ENCODE data around the gene AIF1L.

AIF1L gene

GRCh38 chr9:131096269-131097125 is at the start of gene AIF1L:
TSS of gene AIF1L (plus strand) at chr9:131096531. CDS start at chr9:131096630, 99 bp downstream.
- H3K27me3 ChIP-seq (ENCODE audit: control insufficient read depth in 5 of 5, insufficient read depth in 4 of 5, low read length in 5 of 5) = peaks cover 25 to 51% (median 42%) of the 10 kb centered on the region in 5 donors
- no peaks in the 10 kb centered on the region for H3K9me3 ChIP-seq (ENCODE audit: control insufficient read depth in 5 of 5, low read length in 5 of 5)
- H3K4me3 ChIP-seq (ENCODE audit: low read depth in 1 of 5, low read length in 5 of 5) = peak within 1 kb of the TSS; percentile 48 to 81 (median 64)
- H3K9ac ChIP-seq (ENCODE audit: low read length in 5 of 5) = peak within 1 kb of the TSS in 3 of 5 donors; percentile 12 to 66 (median 32)
- H3K27ac ChIP-seq (ENCODE audit: low read depth, low read length) = no peak within 1 kb of the TSS
- no peaks in the 10 kb centered on the region for H3K36me3 ChIP-seq (ENCODE audit: control insufficient read depth in 5 of 5, insufficient read depth in 5 of 5, low read length in 5 of 5)
- H3K4me1 ChIP-seq (ENCODE audit: control insufficient read depth in 5 of 5, insufficient read depth in 5 of 5, low read length in 5 of 5) = peaks cover 2 to 51% (median 31%) of the 10 kb centered on the region in 5 donors

DNA sequence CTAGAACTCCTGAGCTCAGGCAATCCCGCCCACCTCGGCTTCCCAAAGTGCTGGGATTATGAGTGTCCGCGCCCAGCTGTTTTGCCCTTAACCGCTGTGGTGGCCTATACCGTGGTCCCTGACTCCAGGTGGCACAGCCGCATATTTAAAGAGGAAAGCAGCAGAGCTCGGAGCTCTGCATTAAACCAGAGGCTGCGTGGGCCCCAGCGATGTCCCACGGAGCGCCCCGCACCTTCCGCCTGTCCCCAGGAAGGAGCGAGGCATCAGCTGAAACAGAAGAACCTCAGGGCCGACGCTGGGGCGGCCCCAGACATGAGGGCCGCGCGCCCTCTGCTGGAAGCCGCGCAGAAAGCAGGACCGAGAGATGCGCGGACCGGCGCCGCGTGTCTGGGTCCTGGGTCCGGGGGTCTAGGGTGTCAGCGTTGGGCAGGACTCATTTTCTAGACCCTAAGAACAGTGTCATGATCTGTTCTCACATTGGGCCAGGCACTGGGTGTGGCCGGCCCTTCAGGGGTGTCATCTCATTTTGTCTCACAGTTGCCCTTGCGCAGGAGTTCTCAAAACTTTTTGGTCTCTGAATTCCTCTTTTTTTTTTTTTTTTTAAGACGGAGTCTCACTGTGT is 49.6 kb upstream of the AIF1L start:
- no peaks in the 10 kb centered on the region for H3K36me3 ChIP-seq (ENCODE audit: control insufficient read depth in 5 of 5, insufficient read depth in 5 of 5, low read length in 5 of 5)
- no peak overlapping the region for H3K4me3 ChIP-seq (ENCODE audit: low read depth in 1 of 5, low read length in 5 of 5)
- H3K27ac ChIP-seq (ENCODE audit: low read depth, low read length) = no peak overlapping the region
- H3K27me3 ChIP-seq (ENCODE audit: control insufficient read depth in 5 of 5, insufficient read depth in 4 of 5, low read length in 5 of 5) = peaks cover 0 to 11% (median 8%) of the 10 kb centered on the region in 5 donors
- peaks cover 0 to 5% (median 0%) of the 10 kb centered on the region in 5 donors for H3K4me1 ChIP-seq (ENCODE audit: control insufficient read depth in 5 of 5, insufficient read depth in 5 of 5, low read length in 5 of 5)
- no peak overlapping the region for H3K9ac ChIP-seq (ENCODE audit: low read length in 5 of 5)
- no peaks in the 10 kb centered on the region for H3K9me3 ChIP-seq (ENCODE audit: control insufficient read depth in 5 of 5, low read length in 5 of 5)

- Histone ChIP-seq H3K27ac (ENCODE audit: low read depth, low read length) (no peak overlapping the region), H3K4me1 (ENCODE audit: control insufficient read depth in 5 of 5, insufficient read depth in 5 of 5, low read length in 5 of 5) (peaks cover 0 to 5% (median 0%) of the 10 kb centered on the region in 5 donors), H3K27me3 (ENCODE audit: control insufficient read depth in 5 of 5, insufficient read depth in 4 of 5, low read length in 5 of 5) (peaks cover 8 to 15% (median 9%) of the 10 kb centered on the region in 5 donors), H3K9me3 (ENCODE audit: control insufficient read depth in 5 of 5, low read length in 5 of 5) (no peaks in the 10 kb centered on the region), H3K9ac (ENCODE audit: low read length in 5 of 5) (no peak overlapping the region), H3K4me3 (ENCODE audit: low read depth in 1 of 5, low read length in 5 of 5) (no peak overlapping the region), H3K36me3 (ENCODE audit: control insufficient read depth in 5 of 5, insufficient read depth in 5 of 5, low read length in 5 of 5) (no peaks in the 10 kb centered on the region)
Measured at GRCh38 chr9:131048332-131048731, 48.0 kb upstream of the AIF1L start.

DNA sequence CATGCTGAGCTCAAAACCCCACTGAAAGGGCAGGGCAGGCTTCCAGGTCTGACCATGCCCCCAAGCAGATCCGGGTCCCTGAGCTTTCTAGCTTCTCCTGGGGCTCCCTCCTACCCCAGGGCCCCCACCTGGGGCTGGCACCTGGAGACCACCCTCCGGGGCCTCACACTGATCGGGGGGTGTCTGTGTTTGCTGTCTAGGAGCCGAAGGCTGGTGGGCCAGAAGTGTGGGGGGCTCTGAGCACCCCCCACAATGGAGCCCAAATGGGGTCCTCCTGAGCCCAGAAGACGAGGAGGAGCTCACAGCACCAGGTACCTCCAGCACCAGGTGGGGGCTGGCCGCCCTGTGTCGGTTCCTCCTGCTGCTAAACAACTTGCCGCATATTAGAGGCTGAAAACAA is 47.5 kb upstream of the AIF1L start:
- Histone ChIP-seq H3K4me3 (ENCODE audit: low read depth in 1 of 5, low read length in 5 of 5) (no peak overlapping the region), H3K36me3 (ENCODE audit: control insufficient read depth in 5 of 5, insufficient read depth in 5 of 5, low read length in 5 of 5) (no peaks in the 10 kb centered on the region), H3K9ac (ENCODE audit: low read length in 5 of 5) (no peak overlapping the region), H3K9me3 (ENCODE audit: control insufficient read depth in 5 of 5, low read length in 5 of 5) (no peaks in the 10 kb centered on the region), H3K27ac (ENCODE audit: low read depth, low read length) (no peak overlapping the region), H3K4me1 (ENCODE audit: control insufficient read depth in 5 of 5, insufficient read depth in 5 of 5, low read length in 5 of 5) (peaks cover 0 to 5% (median 0%) of the 10 kb centered on the region in 5 donors), H3K27me3 (ENCODE audit: control insufficient read depth in 5 of 5, insufficient read depth in 4 of 5, low read length in 5 of 5) (peaks cover 8 to 15% (median 10%) of the 10 kb centered on the region in 5 donors)

DNA sequence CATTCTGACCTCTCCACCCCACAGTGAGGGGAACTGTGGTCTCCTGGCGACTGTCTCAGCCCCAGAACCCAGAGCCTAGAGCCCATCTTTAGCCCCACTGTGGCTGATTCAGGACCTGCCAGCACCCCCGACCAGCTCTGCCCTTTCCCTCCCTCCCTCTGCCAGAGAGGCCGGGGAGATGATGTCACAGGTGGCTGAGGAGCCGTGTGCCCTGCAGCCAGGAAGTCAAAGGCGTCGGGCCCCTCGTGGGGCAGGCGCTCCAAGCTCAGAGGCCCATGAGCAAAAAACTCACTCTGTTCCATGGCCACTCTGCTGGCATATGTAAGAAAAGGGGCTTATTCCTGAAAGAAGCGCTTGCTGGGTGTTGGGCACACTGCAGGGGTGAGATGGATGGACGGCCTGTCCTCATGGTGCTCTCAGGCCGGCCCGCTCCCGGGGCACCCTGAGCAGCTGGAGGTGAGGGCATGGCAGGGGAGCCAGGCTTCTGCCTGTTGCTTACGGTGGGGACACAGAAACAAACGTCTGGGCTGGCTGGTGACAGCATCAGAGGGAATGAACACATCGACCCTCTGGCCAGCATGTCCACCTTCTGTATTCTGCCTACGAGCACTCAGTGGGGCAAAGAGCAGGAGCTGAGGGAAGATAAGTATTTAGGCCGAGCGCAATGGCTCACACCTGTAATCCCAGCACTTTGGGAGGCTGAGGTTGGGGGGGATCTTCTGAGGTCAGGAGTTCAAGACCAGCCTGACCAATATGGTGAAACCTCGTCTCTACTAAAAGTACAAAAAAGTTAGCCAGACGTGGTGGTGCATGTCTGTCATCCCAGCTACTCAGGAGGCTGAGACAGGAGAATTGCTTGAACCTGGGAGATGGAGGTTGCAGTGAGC is 46.3 kb upstream of the AIF1L start:
- Histone ChIP-seq H3K27me3 (ENCODE audit: control insufficient read depth in 5 of 5, insufficient read depth in 4 of 5, low read length in 5 of 5) (peaks cover 8 to 17% (median 10%) of the 10 kb centered on the region in 5 donors), H3K9ac (ENCODE audit: low read length in 5 of 5) (no peak overlapping the region), H3K36me3 (ENCODE audit: control insufficient read depth in 5 of 5, insufficient read depth in 5 of 5, low read length in 5 of 5) (no peaks in the 10 kb centered on the region)

GRCh38 chr9:131050831-131051230 is 45.5 kb upstream of the AIF1L start:
- Histone ChIP-seq H3K9me3 (ENCODE audit: control insufficient read depth in 5 of 5, low read length in 5 of 5) (no peaks in the 10 kb centered on the region), H3K4me3 (ENCODE audit: low read depth in 1 of 5, low read length in 5 of 5) (no peak overlapping the region), H3K27me3 (ENCODE audit: control insufficient read depth in 5 of 5, insufficient read depth in 4 of 5, low read length in 5 of 5) (peaks cover 8 to 17% (median 10%) of the 10 kb centered on the region in 5 donors), H3K9ac (ENCODE audit: low read length in 5 of 5) (no peak overlapping the region), H3K4me1 (ENCODE audit: control insufficient read depth in 5 of 5, insufficient read depth in 5 of 5, low read length in 5 of 5) (peaks cover 0 to 5% (median 0%) of the 10 kb centered on the region in 5 donors), H3K36me3 (ENCODE audit: control insufficient read depth in 5 of 5, insufficient read depth in 5 of 5, low read length in 5 of 5) (no peaks in the 10 kb centered on the region), H3K27ac (ENCODE audit: low read depth, low read length) (no peak overlapping the region)

More for the DNA sequence above, 46.3 kb upstream of the AIF1L start:
- Histone ChIP-seq H3K4me3 (ENCODE audit: low read depth in 1 of 5, low read length in 5 of 5) (no peak overlapping the region), H3K27ac (ENCODE audit: low read depth, low read length) (no peak overlapping the region), H3K4me1 (ENCODE audit: control insufficient read depth in 5 of 5, insufficient read depth in 5 of 5, low read length in 5 of 5) (peaks cover 0 to 5% (median 0%) of the 10 kb centered on the region in 5 donors), H3K9me3 (ENCODE audit: control insufficient read depth in 5 of 5, low read length in 5 of 5) (no peaks in the 10 kb centered on the region)

GRCh38 chr9:131051592-131052517 is 44.5 kb upstream of the AIF1L start:
- H3K4me1 ChIP-seq (ENCODE audit: control insufficient read depth in 5 of 5, insufficient read depth in 5 of 5, low read length in 5 of 5) = peaks cover 0 to under 1% (median 0%) of the 10 kb centered on the region in 5 donors
- H3K36me3 ChIP-seq (ENCODE audit: control insufficient read depth in 5 of 5, insufficient read depth in 5 of 5, low read length in 5 of 5) = no peaks in the 10 kb centered on the region
- no peaks in the 10 kb centered on the region for H3K9me3 ChIP-seq (ENCODE audit: control insufficient read depth in 5 of 5, low read length in 5 of 5)
- H3K27me3 ChIP-seq (ENCODE audit: control insufficient read depth in 5 of 5, insufficient read depth in 4 of 5, low read length in 5 of 5) = peaks cover 8 to 17% (median 10%) of the 10 kb centered on the region in 5 donors
- H3K4me3 ChIP-seq (ENCODE audit: low read depth in 1 of 5, low read length in 5 of 5) = no peak overlapping the region
- no peak overlapping the region for H3K9ac ChIP-seq (ENCODE audit: low read length in 5 of 5)
- no peak overlapping the region for H3K27ac ChIP-seq (ENCODE audit: low read depth, low read length)

GRCh38 chr9:131053896-131054295 is 42.4 kb upstream of the AIF1L start:
- no peaks in the 10 kb centered on the region for H3K36me3 ChIP-seq (ENCODE audit: control insufficient read depth in 5 of 5, insufficient read depth in 5 of 5, low read length in 5 of 5)
- peaks cover 8 to 16% (median 10%) of the 10 kb centered on the region in 5 donors for H3K27me3 ChIP-seq (ENCODE audit: control insufficient read depth in 5 of 5, insufficient read depth in 4 of 5, low read length in 5 of 5)
- no peak overlapping the region for H3K27ac ChIP-seq (ENCODE audit: low read depth, low read length)
- no peak overlapping the region for H3K9ac ChIP-seq (ENCODE audit: low read length in 5 of 5)
- peaks cover 0 to 4% (median 0%) of the 10 kb centered on the region in 5 donors for H3K4me1 ChIP-seq (ENCODE audit: control insufficient read depth in 5 of 5, insufficient read depth in 5 of 5, low read length in 5 of 5)
- no peaks in the 10 kb centered on the region for H3K9me3 ChIP-seq (ENCODE audit: control insufficient read depth in 5 of 5, low read length in 5 of 5)
- H3K4me3 ChIP-seq (ENCODE audit: low read depth in 1 of 5, low read length in 5 of 5) = no peak overlapping the region
